Limb (tissue), 2 donors: ENCODE data around the gene ZNF383.
"Not testable (repeated sequence)": the region's sequence is repeated elsewhere in the genome, so short reads cannot be mapped to it uniquely, and the experiment has no call there.

Experiments
- DNase-seq, 2 donors: peaks; one replicate each; pipeline ENCODE4 v3.0.0-alpha.2; 2016; ENCODE audit errors: extremely low spot score in 2 of 2

Gene ZNF383

DNA sequence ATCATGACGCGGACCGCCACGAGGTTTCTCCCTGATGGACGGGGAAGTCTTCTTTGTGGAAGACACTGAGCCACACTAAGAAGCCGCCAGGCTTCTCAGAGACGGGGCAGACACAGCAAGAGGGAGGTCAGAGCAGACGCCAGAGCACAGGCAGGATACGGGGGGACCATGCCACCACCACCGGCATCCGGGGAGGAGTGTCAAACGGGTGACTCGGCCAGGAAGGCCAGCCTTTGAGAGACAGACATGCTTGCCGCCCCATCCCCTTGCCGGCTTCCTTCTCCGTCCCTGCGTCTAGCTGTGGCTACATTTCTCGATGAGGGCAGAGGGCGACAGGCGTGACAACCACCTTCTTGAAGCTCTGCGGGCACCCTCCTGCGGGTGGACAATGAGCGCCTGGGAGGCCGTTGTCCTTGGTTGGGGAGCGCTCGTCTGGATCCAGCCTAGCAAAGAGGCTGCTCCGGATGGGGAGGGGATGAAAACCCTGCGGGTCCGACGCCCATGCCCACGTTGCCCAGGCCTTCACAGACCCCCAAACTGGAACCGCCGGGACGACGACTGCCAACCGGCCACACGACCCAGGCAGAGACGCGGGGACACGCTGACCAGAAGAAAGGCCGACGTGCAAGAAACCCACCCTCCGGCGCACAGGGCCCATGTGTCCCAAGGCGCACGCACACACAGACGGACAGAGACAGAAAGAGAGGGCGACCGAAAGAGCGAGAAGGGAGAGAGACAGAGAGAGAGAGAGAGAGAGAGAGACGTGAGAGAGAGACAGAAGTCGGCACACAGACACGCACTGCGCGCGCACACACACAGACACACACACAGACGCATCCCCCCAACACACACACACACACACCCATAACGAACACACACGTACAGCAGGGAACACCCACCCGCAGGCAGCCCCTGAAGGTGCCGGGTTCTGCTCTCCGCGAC, 75.3 kb downstream of the ZNF383 start:
- not testable (repeated sequence) for DNase-seq

DNA sequence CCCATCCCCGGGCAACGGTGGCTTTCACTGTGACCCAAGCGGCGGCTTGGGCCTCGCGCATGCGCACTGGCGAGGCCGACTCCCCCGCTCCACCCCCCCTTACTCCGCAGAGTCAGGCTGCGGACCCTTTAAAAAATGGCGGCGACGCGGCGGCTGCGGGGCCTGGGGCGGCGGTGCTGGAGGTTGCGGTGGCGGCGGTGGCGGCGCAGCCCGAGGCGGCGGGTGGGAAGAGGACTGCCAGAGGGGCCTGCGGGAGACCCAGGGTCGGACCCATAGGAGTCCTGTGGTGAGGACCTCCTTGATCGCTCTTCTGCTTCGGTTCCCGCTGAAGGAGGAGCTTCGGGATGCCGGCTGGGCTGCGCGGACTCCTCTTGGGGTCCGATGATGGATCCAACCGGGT, 76.2 kb downstream of the ZNF383 start:
- not testable (repeated sequence) for DNase-seq
